ENCODE measurements around the gene MMP7. TPM values are rescaled to one million over a fixed set of nuclear protein-coding genes. Genes with fewer than 3 reads are reported as not detected.

The MMP7 gene
- polyA plus RNA-seq, 1 donor (not counting 4 experiments of a cell fraction or from before 2014, with no cell fraction given), result 0.81 TPM

DNA sequence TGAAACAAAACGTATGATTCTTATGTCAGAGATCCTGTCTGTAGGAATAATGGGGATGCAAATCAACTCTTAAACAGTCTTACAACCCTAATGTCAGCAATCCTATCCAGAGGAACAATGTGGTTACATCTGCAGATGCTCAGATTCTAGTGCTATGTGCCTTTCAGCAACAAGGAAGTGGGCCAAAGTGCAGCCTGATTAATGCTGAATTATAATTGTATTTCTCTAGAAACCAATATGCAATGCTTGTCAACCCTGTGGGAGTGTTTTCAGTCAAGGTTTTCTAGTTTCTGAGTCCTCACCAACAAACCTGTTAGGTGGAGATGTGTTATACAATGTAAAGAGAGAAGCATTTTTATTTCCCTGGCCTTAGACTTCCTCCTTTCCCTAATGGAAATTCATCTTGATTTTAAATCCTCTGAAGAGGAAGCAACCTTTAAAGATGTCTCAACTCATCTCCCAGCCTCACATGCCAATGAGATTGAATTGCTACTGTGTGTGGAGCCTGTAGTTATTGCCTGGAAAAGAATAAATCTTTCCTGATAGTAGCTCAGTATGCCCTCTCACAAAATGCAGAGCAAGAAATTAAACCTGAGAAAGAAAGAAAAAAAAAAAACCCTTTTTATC, 51.8 kb downstream of the MMP7 start:
- Histone ChIP-seq H3K4me2 (ENCODE audit: control insufficient read depth, extremely low read depth, insufficient read depth, low read depth, low read length) (no peak overlapping the region), H3K9ac (ENCODE audit: control insufficient read depth, extremely low read depth, insufficient read depth, low read length) (no peak overlapping the region), H3K27me3 (ENCODE audit: control insufficient read depth, extremely low read depth, insufficient read depth, low read length) (no peaks in the 10 kb centered on the region), H3K9me3 (ENCODE audit: control insufficient read depth, low read depth, low read length) (no peaks in the 10 kb centered on the region), H3K27ac (ENCODE audit: control insufficient read depth, insufficient read depth, low read length) (no peak overlapping the region), H3K79me2 (ENCODE audit: control insufficient read depth, insufficient read depth, low read length) (no peaks in the 10 kb centered on the region), H4K20me1 (ENCODE audit: control insufficient read depth, extremely low read depth, insufficient read depth, low read length) (no peaks in the 10 kb centered on the region), H2AFZ (ENCODE audit: control insufficient read depth, low read length) (no peak overlapping the region), H3K4me1 (ENCODE audit: control insufficient read depth, extremely low read depth, insufficient read depth, low read length) (peaks cover 11% of the 10 kb centered on the region), H3K4me3 (ENCODE audit: control insufficient read depth in 2 of 3, extremely low read depth in 1 of 3, insufficient read depth in 2 of 3, low read depth in 1 of 3, low read length in 3 of 3) (no peak overlapping the region), H3K9me1 (ENCODE audit: control insufficient read depth, extremely low read depth, insufficient read depth, low read length) (no peaks in the 10 kb centered on the region), H3K36me3 (ENCODE audit: control insufficient read depth in 2 of 2, extremely low read depth in 1 of 2, insufficient read depth in 2 of 2, low read length in 2 of 2) (no peaks in the 10 kb centered on the region)
- FAIRE-seq, result no peak
- no peak for DNase-seq (ENCODE audit: low read depth, low spot score)
- dilution Hi-C loops (cut with MboI; ENCODE audit: extremely low pct_ligation_motif_present, low sequenced_read_pairs), result no loop called here
- TF ChIP-seq, protein P1, sequence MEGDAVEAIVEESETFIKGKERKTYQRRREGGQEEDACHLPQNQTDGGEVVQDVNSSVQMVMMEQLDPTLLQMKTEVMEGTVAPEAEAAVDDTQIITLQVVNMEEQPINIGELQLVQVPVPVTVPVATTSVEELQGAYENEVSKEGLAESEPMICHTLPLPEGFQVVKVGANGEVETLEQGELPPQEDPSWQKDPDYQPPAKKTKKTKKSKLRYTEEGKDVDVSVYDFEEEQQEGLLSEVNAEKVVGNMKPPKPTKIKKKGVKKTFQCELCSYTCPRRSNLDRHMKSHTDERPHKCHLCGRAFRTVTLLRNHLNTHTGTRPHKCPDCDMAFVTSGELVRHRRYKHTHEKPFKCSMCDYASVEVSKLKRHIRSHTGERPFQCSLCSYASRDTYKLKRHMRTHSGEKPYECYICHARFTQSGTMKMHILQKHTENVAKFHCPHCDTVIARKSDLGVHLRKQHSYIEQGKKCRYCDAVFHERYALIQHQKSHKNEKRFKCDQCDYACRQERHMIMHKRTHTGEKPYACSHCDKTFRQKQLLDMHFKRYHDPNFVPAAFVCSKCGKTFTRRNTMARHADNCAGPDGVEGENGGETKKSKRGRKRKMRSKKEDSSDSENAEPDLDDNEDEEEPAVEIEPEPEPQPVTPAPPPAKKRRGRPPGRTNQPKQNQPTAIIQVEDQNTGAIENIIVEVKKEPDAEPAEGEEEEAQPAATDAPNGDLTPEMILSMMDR (optimal IDR thresholded peaks at IDR 0.05 in 1 of 3, IDR thresholded peaks at IDR 0.05 in 1 of 3, conservative IDR thresholded peaks at IDR 0.05 in 1 of 3; ENCODE audit: extremely low read depth in 1 of 3, insufficient read depth in 2 of 3, low read length in 3 of 3), result no peak

DNA sequence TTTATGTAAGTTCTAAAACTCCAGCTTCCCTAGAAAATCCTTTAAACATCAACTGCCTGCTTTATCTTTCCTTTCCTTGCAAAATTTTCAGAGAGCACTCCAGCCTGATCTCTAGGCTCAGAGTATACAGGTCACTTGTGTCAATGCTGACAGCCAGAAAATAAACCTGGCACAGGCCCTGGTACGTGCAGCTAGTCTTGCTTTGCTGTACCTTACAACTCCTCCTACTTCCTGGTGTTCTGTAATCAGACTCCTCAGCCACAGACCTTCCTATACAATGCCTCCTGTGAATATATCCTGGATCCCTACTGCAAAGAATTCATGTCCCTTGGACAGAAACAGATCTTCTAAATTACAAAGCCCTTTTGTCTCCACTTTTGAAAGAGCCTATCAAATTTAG, 53.7 kb downstream of the MMP7 start:
- TF ChIP-seq, protein P1 (optimal IDR thresholded peaks at IDR 0.05 in 1 of 3, IDR thresholded peaks at IDR 0.05 in 1 of 3, conservative IDR thresholded peaks at IDR 0.05 in 1 of 3; ENCODE audit: extremely low read depth in 1 of 3, insufficient read depth in 2 of 3, low read length in 3 of 3), result no peak
- no peak for TF ChIP-seq EZH2 (IDR thresholded peaks at IDR 0.05; ENCODE audit: low read length)
- H3K27ac ChIP-seq (ENCODE audit: control insufficient read depth, insufficient read depth, low read length), result peak overlapping the region; percentile 47
- no peaks in the 10 kb centered on the region for H3K36me3 ChIP-seq (ENCODE audit: control insufficient read depth in 2 of 2, extremely low read depth in 1 of 2, insufficient read depth in 2 of 2, low read length in 2 of 2)
- no peaks in the 10 kb centered on the region for H3K9me1 ChIP-seq (ENCODE audit: control insufficient read depth, extremely low read depth, insufficient read depth, low read length)
- no peaks in the 10 kb centered on the region for H3K27me3 ChIP-seq (ENCODE audit: control insufficient read depth, extremely low read depth, insufficient read depth, low read length)
- DNase-seq (ENCODE audit: low read depth, low spot score), result no peak
- no peaks in the 10 kb centered on the region for H4K20me1 ChIP-seq (ENCODE audit: control insufficient read depth, extremely low read depth, insufficient read depth, low read length)
- peak; percentile 96 for FAIRE-seq
- H3K9me3 ChIP-seq (ENCODE audit: control insufficient read depth, low read depth, low read length), result no peaks in the 10 kb centered on the region
- H3K79me2 ChIP-seq (ENCODE audit: control insufficient read depth, insufficient read depth, low read length), result no peaks in the 10 kb centered on the region
- peaks cover 11% of the 10 kb centered on the region for H3K4me1 ChIP-seq (ENCODE audit: control insufficient read depth, extremely low read depth, insufficient read depth, low read length)
- peak overlapping the region; percentile 56 for H3K4me2 ChIP-seq (ENCODE audit: control insufficient read depth, extremely low read depth, insufficient read depth, low read depth, low read length)
- H3K4me3 ChIP-seq (ENCODE audit: control insufficient read depth in 2 of 3, extremely low read depth in 1 of 3, insufficient read depth in 2 of 3, low read depth in 1 of 3, low read length in 3 of 3), result no peak overlapping the region
- dilution Hi-C loops (cut with MboI; ENCODE audit: extremely low pct_ligation_motif_present, low sequenced_read_pairs), result no loop called here
- peak overlapping the region; percentile 9 for H3K9ac ChIP-seq (ENCODE audit: control insufficient read depth, extremely low read depth, insufficient read depth, low read length)
- peak overlapping the region; percentile 94 for H2AFZ ChIP-seq (ENCODE audit: control insufficient read depth, low read length)

Measured in keratinocyte (primary cell).